ENCODE data around the gene RAB8B. TPM values are rescaled to one million over a fixed set of nuclear protein-coding genes. Genes with fewer than 3 reads are reported as not detected.
A peak's percentile ranks its signal among the peaks of the same experiment; 100 is the strongest.

The RAB8B gene
- total and polyA plus RNA-seq, 9 of the 15 experiments (the other 6 are each of a cell fraction or from before 2014, with no cell fraction given), result 7.8 to 32.1 (median 24.2) TPM

DNA sequence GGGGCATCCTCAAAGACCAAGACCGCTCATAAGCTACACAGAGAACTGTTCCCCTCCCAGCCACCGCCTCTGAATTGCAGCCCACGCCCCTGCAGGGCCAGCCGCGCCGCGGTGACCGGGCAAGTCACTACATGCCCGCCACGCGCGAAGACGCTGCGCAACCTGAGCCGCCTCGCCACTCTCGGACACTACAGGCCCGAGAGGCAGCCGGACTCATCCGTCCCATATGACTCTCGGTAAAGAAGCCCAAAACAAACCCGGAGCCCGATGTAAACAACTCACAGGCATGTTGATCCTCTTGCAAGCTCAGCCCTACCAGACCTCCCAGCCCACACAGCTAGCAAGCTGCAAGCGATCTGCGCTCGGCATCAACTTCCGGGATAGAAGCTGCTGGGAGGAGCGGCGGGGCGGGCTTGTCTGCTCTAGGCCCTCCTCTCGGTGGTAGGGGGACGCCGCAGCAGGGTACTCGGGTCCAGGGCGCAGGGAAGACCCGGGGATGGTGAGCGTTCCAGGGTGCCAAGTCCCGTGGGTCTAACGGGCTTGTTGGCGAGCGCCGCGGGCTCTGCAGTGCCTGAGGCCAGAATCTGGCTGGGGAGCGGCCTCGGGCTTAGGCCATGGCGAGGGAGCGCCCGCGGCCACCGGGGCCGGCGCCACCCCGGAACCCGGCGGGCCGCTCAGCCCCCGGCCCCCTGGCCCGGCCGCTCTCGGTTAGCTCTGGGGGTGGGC, 32.1 kb upstream of the RAB8B start, which contains the start of gene RPS27L (continued):
- TF ChIP-seq CREB1 (IDR thresholded peaks at IDR 0.05) (no peak), CREB1 (CRISPR knock-in tag; IDR thresholded peaks at IDR 0.05) (peak; percentile 63), ZBTB33 (CRISPR knock-in tag; IDR thresholded peaks at IDR 0.05) (0 out of 2 replicates have a peak, but pooled peaks have one; percentile 12), SNIP1 (IDR thresholded peaks at IDR 0.05; ENCODE audit: low read depth) (peak; percentile 83; the same call in 1 of the 2 replicates), POLR2AphosphoS2 (IDR thresholded peaks at IDR 0.05; ENCODE audit: low read length) (0 out of 2 replicates have a peak, but pooled peaks have one; percentile 42), ATF3 (IDR thresholded peaks at IDR 0.05) (no peak), ATF3 (CRISPR knock-in tag; conservative IDR thresholded peaks at IDR 0.05) (no peak; the same call in 1 of the 2 replicates), NR3C1 (CRISPR knock-in tag; IDR thresholded peaks at IDR 0.05) (0 out of 2 replicates have a peak, but pooled peaks have one; percentile 48), ZBTB1 (CRISPR knock-in tag; IDR thresholded peaks at IDR 0.05; ENCODE audit: borderline replicate concordance, low read depth) (peak; percentile 70; the same call in 1 of the 2 replicates), HOXB6 (CRISPR knock-in tag; IDR thresholded peaks at IDR 0.05; ENCODE audit: borderline replicate concordance) (no peak), MYNN (IDR thresholded peaks at IDR 0.05) (no peak), MYNN (CRISPR knock-in tag; IDR thresholded peaks at IDR 0.05) (no peak), NRF1 (conservative IDR thresholded peaks at IDR 0.05 in 1 of 2, IDR thresholded peaks at IDR 0.05 in 1 of 2) (peak; percentile 80 to 83), PHF8 (IDR thresholded peaks at IDR 0.05; ENCODE audit: borderline replicate concordance, low read length) (peak; percentile 96), ETV1 (tag; conservative IDR thresholded peaks at IDR 0.05; ENCODE audit: low read depth) (peak; percentile 66; the same call in 1 of the 2 replicates), PCBP1 (IDR thresholded peaks at IDR 0.05; ENCODE audit: low read depth, low read length, poor library complexity, severe bottlenecking) (peak; percentile 22), PHB (CRISPR knock-in tag; IDR thresholded peaks at IDR 0.05) (no peak), XRCC5 (IDR thresholded peaks at IDR 0.05; ENCODE audit: low read depth, low read length) (0 out of 2 replicates have a peak, but pooled peaks have one; percentile 50)
- TF ChIP-seq, protein P1, sequence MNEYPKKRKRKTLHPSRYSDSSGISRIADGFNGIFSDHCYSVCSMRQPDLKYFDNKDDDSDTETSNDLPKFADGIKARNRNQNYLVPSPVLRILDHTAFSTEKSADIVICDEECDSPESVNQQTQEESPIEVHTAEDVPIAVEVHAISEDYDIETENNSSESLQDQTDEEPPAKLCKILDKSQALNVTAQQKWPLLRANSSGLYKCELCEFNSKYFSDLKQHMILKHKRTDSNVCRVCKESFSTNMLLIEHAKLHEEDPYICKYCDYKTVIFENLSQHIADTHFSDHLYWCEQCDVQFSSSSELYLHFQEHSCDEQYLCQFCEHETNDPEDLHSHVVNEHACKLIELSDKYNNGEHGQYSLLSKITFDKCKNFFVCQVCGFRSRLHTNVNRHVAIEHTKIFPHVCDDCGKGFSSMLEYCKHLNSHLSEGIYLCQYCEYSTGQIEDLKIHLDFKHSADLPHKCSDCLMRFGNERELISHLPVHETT (CRISPR knock-in tag; conservative IDR thresholded peaks at IDR 0.05 in 1 of 2, IDR thresholded peaks at IDR 0.05 in 1 of 2), result peak in 1 of 2 experiments; percentile 38; a peak in 1 of 4 replicates
- TF ChIP-seq, protein P2, sequence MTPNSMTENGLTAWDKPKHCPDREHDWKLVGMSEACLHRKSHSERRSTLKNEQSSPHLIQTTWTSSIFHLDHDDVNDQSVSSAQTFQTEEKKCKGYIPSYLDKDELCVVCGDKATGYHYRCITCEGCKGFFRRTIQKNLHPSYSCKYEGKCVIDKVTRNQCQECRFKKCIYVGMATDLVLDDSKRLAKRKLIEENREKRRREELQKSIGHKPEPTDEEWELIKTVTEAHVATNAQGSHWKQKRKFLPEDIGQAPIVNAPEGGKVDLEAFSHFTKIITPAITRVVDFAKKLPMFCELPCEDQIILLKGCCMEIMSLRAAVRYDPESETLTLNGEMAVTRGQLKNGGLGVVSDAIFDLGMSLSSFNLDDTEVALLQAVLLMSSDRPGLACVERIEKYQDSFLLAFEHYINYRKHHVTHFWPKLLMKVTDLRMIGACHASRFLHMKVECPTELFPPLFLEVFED (CRISPR knock-in tag; conservative IDR thresholded peaks at IDR 0.05), result no peak
- TF ChIP-seq, protein P3, sequence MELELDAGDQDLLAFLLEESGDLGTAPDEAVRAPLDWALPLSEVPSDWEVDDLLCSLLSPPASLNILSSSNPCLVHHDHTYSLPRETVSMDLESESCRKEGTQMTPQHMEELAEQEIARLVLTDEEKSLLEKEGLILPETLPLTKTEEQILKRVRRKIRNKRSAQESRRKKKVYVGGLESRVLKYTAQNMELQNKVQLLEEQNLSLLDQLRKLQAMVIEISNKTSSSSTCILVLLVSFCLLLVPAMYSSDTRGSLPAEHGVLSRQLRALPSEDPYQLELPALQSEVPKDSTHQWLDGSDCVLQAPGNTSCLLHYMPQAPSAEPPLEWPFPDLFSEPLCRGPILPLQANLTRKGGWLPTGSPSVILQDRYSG (tag; conservative IDR thresholded peaks at IDR 0.05; ENCODE audit: low read depth), result no peak
